Activated CD8-positive, alpha-beta memory T cell treated with anti-CD3 and anti-CD28 coated beads, Interleukin-2, amount 50 U/mL, for 48 hours (primary cell): Measurements from ENCODE around the gene SMIM31.

Experiments
- DNase-seq: peaks from one replicate; pipeline ENCODE4 v3.0.0-alpha.2; 2020

Gene SMIM31

GRCh38 chr4:164790249-164790648 lies 36.3 kb downstream of the SMIM31 start:
- DNase-seq, result no peak

GRCh38 chr4:164799410-164799809 lies 45.5 kb downstream of the SMIM31 start:
- no peak for DNase-seq

- DNase-seq, result no peak
Measured at GRCh38 chr4:164800786-164801185, 46.9 kb downstream of the SMIM31 start.

GRCh38 chr4:164802301-164802901 lies 48.5 kb downstream of the SMIM31 start:
- DNase-seq, result no peak

- DNase-seq, result no peak
Measured at GRCh38 chr4:164803702-164804101, 49.8 kb downstream of the SMIM31 start.

GRCh38 chr4:164807611-164808010 lies 53.7 kb downstream of the SMIM31 start:
- DNase-seq, result no peak

- DNase-seq, result no peak
Measured at GRCh38 chr4:164813554-164813953, 59.6 kb downstream of the SMIM31 start.

- no peak for DNase-seq
Measured at GRCh38 chr4:164815711-164816110, 61.8 kb downstream of the SMIM31 start.

- DNase-seq, result no peak
Measured at GRCh38 chr4:164819366-164819765, 65.4 kb downstream of the SMIM31 start.

- DNase-seq, result no peak
Measured at GRCh38 chr4:164821711-164822110, 67.8 kb downstream of the SMIM31 start.

GRCh38 chr4:164824581-164824980 lies 70.7 kb downstream of the SMIM31 start:
- no peak for DNase-seq

GRCh38 chr4:164828955-164829354 lies 75.0 kb downstream of the SMIM31 start:
- no peak for DNase-seq

GRCh38 chr4:164846566-164846965 lies 92.6 kb downstream of the SMIM31 start:
- no peak for DNase-seq

- no peak for DNase-seq
Measured at GRCh38 chr4:164847016-164847415, 93.1 kb downstream of the SMIM31 start.

- no peak for DNase-seq
Measured at GRCh38 chr4:164847967-164848649, 94.2 kb downstream of the SMIM31 start.
